Activated CD4-positive, alpha-beta T cell treated with anti-CD3 and anti-CD28 coated beads for 1 hour (primary cell): ENCODE results near the gene TFCP2L1.

Experiments
- DNase-seq: peaks from one replicate; pipeline ENCODE4 v3.0.0-alpha.2; 2020

Gene TFCP2L1

DNA sequence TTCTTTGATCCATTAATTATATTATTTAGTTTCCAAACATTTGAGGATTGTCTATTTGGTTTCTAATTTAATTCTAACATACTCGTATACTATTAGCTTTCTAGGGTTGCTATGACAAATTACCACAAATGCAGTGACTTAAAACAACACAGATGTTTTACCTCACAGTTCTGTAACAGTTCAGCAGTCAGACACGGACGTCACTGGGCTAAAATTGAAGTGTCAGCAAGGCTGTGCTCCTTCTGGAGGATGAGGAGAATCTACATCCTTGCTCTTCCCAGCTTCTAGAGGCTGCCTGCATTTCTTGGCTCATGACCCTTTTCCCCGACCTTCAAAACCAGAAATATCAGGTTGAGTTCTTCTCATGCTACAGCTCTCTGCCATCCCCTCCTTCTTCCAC, 117.6 kb downstream of the TFCP2L1 start:
- no peak for DNase-seq
